T-helper 1 cell treated with Interleukin-12 subunit alpha and Interleukin-12 subunit beta and Interleukin-4 antibody, amounts not matched to agents 30 μg/mL and 1 μg/mL, for 36 hours (primary cell): ENCODE measurements around the gene PRRT3.
"Not testable (repeated sequence)": the region's sequence is repeated elsewhere in the genome, so short reads cannot be mapped to it uniquely, and the experiment has no call there.

Source experiments
- H3K27ac Mint-ChIP-seq: one replicate; pipeline ENCODE4 v1.8.0; 2021; ENCODE audit warnings: mild to moderate bottlenecking, mixed read lengths
- H3K27me3 Mint-ChIP-seq: one replicate; pipeline ENCODE4 v1.8.0; 2021; ENCODE audit warnings: low read depth, mixed read lengths
- H3K36me3 Mint-ChIP-seq: one replicate; pipeline ENCODE4 v1.8.0; 2021; ENCODE audit warnings: low read depth, mixed read lengths
- H3K4me1 Mint-ChIP-seq: one replicate; pipeline ENCODE4 v1.8.0; 2021; ENCODE audit warnings: low read depth, mixed read lengths
- H3K4me3 Mint-ChIP-seq: one replicate; pipeline ENCODE4 v1.8.0; 2021; ENCODE audit warnings: mild to moderate bottlenecking, moderate library complexity, mixed read lengths
- H3K9me3 Mint-ChIP-seq: one replicate; pipeline ENCODE4 v1.8.0; 2021; ENCODE audit warnings: mixed read lengths

The PRRT3 gene

GRCh38 chr3:9940746-9941145 is 11.5 kb downstream of the PRRT3 start:
- H3K4me3 Mint-ChIP-seq: no peak overlapping the region
- no peaks in the 10 kb centered on the region for H3K27me3 Mint-ChIP-seq
- peaks cover 13% of the 10 kb centered on the region for H3K4me1 Mint-ChIP-seq
- H3K27ac Mint-ChIP-seq: no peak overlapping the region
- no peaks in the 10 kb centered on the region for H3K9me3 Mint-ChIP-seq
- peaks cover 13% of the 10 kb centered on the region for H3K36me3 Mint-ChIP-seq

GRCh38 chr3:9939906-9940305 is 12.3 kb downstream of the PRRT3 start:
- H3K27me3 Mint-ChIP-seq, H3K4me3 Mint-ChIP-seq: not testable (repeated sequence)

GRCh38 chr3:9938966-9939365 is 13.2 kb downstream of the PRRT3 start:
- Mint-ChIP-seq H3K4me3 (no peak overlapping the region), H3K27me3 (no peaks in the 10 kb centered on the region), H3K27ac (no peak overlapping the region), H3K36me3 (peaks cover 15% of the 10 kb centered on the region), H3K9me3 (no peaks in the 10 kb centered on the region), H3K4me1 (peaks cover 22% of the 10 kb centered on the region)

More at GRCh38 chr3:9939906-9940305, 12.3 kb downstream of the PRRT3 start:
- Mint-ChIP-seq H3K36me3 (peaks cover 16% of the 10 kb centered on the region), H3K4me1 (peaks cover 16% of the 10 kb centered on the region)
- not testable (repeated sequence) for H3K9me3 Mint-ChIP-seq, H3K27ac Mint-ChIP-seq

GRCh38 chr3:9937486-9938238 is 14.5 kb downstream of the PRRT3 start:
- no peaks in the 10 kb centered on the region for H3K9me3 Mint-ChIP-seq
- H3K27ac Mint-ChIP-seq: no peak overlapping the region
- H3K27me3 Mint-ChIP-seq: no peaks in the 10 kb centered on the region
- H3K4me3 Mint-ChIP-seq: no peak overlapping the region
- H3K4me1 Mint-ChIP-seq: peaks cover 23% of the 10 kb centered on the region
- peaks cover 15% of the 10 kb centered on the region for H3K36me3 Mint-ChIP-seq

GRCh38 chr3:9935966-9936510 is 16.2 kb downstream of the PRRT3 start:
- H3K9me3 Mint-ChIP-seq: no peaks in the 10 kb centered on the region
- no peak overlapping the region for H3K4me3 Mint-ChIP-seq
- no peak overlapping the region for H3K27ac Mint-ChIP-seq
- peaks cover 10% of the 10 kb centered on the region for H3K36me3 Mint-ChIP-seq
- H3K4me1 Mint-ChIP-seq: peaks cover 28% of the 10 kb centered on the region
- no peaks in the 10 kb centered on the region for H3K27me3 Mint-ChIP-seq

GRCh38 chr3:9934993-9935392 is 17.2 kb downstream of the PRRT3 start:
- Mint-ChIP-seq H3K27me3 (no peaks in the 10 kb centered on the region), H3K4me1 (peaks cover 28% of the 10 kb centered on the region), H3K4me3 (peak overlapping the region; percentile 99), H3K27ac (peak overlapping the region; percentile 97), H3K9me3 (no peaks in the 10 kb centered on the region), H3K36me3 (peaks cover 10% of the 10 kb centered on the region)

GRCh38 chr3:9934235-9934621 is 18.0 kb downstream of the PRRT3 start:
- Mint-ChIP-seq H3K27ac (peak overlapping the region; percentile 97), H3K27me3 (no peaks in the 10 kb centered on the region), H3K4me1 (peaks cover 28% of the 10 kb centered on the region), H3K4me3 (peak overlapping the region; percentile 99), H3K36me3 (peaks cover 10% of the 10 kb centered on the region), H3K9me3 (no peaks in the 10 kb centered on the region)

- no peaks in the 10 kb centered on the region for H3K9me3 Mint-ChIP-seq
Measured at GRCh38 chr3:9933561-9934234, 18.5 kb downstream of the PRRT3 start, which contains the start of gene CRELD1. Gene CRELD1, plus strand, starts transcription at chr3:9933834. Its CDS starts 605 bp downstream, at chr3:9934439.

GRCh38 chr3:9932843-9933560 is 19.2 kb downstream of the PRRT3 start:
- H3K9me3 Mint-ChIP-seq: no peaks in the 10 kb centered on the region
- no peaks in the 10 kb centered on the region for H3K27me3 Mint-ChIP-seq
- peak overlapping the region; percentile 97 for H3K27ac Mint-ChIP-seq
- peaks cover 10% of the 10 kb centered on the region for H3K36me3 Mint-ChIP-seq
- H3K4me1 Mint-ChIP-seq: peaks cover 28% of the 10 kb centered on the region
- H3K4me3 Mint-ChIP-seq: peak overlapping the region; percentile 99

More at GRCh38 chr3:9933561-9934234, 18.5 kb downstream of the PRRT3 start, which contains the start of gene CRELD1:
- Mint-ChIP-seq H3K27me3 (no peaks in the 10 kb centered on the region), H3K27ac (peak within 1 kb of the TSS; percentile 97), H3K36me3 (peaks cover 10% of the 10 kb centered on the region), H3K4me1 (peaks cover 28% of the 10 kb centered on the region), H3K4me3 (peak within 1 kb of the TSS; percentile 99)

- H3K27me3 Mint-ChIP-seq: no peaks in the 10 kb centered on the region
- H3K9me3 Mint-ChIP-seq: no peaks in the 10 kb centered on the region
- peak overlapping the region; percentile 99 for H3K4me3 Mint-ChIP-seq
- peaks cover 10% of the 10 kb centered on the region for H3K36me3 Mint-ChIP-seq
- peak overlapping the region; percentile 97 for H3K27ac Mint-ChIP-seq
- peaks cover 28% of the 10 kb centered on the region for H3K4me1 Mint-ChIP-seq
Measured at GRCh38 chr3:9932535-9932842, 19.7 kb downstream of the PRRT3 start.

- no peak overlapping the region for H3K27ac Mint-ChIP-seq
- peaks cover 9% of the 10 kb centered on the region for H3K36me3 Mint-ChIP-seq
- no peaks in the 10 kb centered on the region for H3K9me3 Mint-ChIP-seq
- no peaks in the 10 kb centered on the region for H3K27me3 Mint-ChIP-seq
- H3K4me3 Mint-ChIP-seq: peak overlapping the region; percentile 51
- H3K4me1 Mint-ChIP-seq: peaks cover 23% of the 10 kb centered on the region
Measured at GRCh38 chr3:9930804-9931418, 21.3 kb downstream of the PRRT3 start.

GRCh38 chr3:9928158-9928557 is 24.1 kb downstream of the PRRT3 start:
- Mint-ChIP-seq H3K36me3 (no peaks in the 10 kb centered on the region), H3K4me3 (no peak overlapping the region), H3K9me3 (no peaks in the 10 kb centered on the region), H3K4me1 (peaks cover 5% of the 10 kb centered on the region), H3K27me3 (peaks cover 12% of the 10 kb centered on the region), H3K27ac (no peak overlapping the region)

GRCh38 chr3:9918261-9919038 is 33.8 kb downstream of the PRRT3 start:
- Mint-ChIP-seq H3K27ac (no peak overlapping the region), H3K36me3 (no peaks in the 10 kb centered on the region), H3K4me3 (no peak overlapping the region), H3K4me1 (peaks cover 6% of the 10 kb centered on the region), H3K9me3 (no peaks in the 10 kb centered on the region), H3K27me3 (peaks cover 5% of the 10 kb centered on the region)
